ENCODE measurements around the gene LILRA6. TPM values are rescaled to one million over a fixed set of nuclear protein-coding genes. Genes with fewer than 3 reads are reported as not detected.

The LILRA6 gene
- total RNA-seq, 1 donor from 2014 or later, result not detected

GRCh38 chr19:54268936-54269335, 26.3 kb upstream of the LILRA6 start:
- peaks cover 21% of the 10 kb centered on the region for H3K4me1 Mint-ChIP-seq
- H3K9me3 Mint-ChIP-seq, result no peaks in the 10 kb centered on the region
- POLR2A ChIA-PET, result no interaction called here
- no peak overlapping the region for H3K4me3 Mint-ChIP-seq
- peaks cover 24% of the 10 kb centered on the region for H3K27me3 Mint-ChIP-seq
- no peak for TF ChIP-seq CTCF (IDR thresholded peaks at IDR 0.05)
- CTCF ChIA-PET, result interaction anchor here (1.9 kb wide), 1 partner anchor 37 kb away, joined by 3 read pairs; no protein-coding TSS in a partner anchor
- H3K36me3 Mint-ChIP-seq (ENCODE audit: low read depth), result no peaks in the 10 kb centered on the region
- intact Hi-C loops (cut with micrococcal nuclease), result no loop called here
- no peak overlapping the region for H3K27ac Mint-ChIP-seq
- ATAC-seq (ENCODE audit: low read depth), result no peak
- DNase-seq, result no peak

DNA sequence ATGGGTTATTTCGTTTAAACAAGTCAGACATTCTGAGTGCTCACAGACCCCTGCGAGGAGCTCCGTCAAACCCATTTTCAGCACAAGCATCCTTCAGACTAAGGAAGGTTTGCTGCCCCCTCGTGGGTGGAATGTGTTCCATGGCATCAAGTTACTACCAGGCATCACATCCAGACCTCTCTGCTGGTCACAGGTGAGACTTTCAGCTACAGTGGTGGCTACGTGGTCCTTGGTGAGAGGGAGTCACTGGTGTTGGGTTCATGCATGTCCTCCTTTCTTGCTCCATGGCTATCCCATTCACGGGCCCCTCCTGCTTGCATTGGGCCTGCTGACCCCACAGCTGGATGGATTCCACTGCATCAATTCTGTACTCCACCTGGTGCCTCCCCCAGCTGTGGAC, 23.5 kb upstream of the LILRA6 start:
- H3K4me1 Mint-ChIP-seq, result peaks cover 3% of the 10 kb centered on the region
- POLR2A ChIA-PET, result interaction anchor here (0.8 to 1.3 kb wide), 2 partner anchors 19 to 23 kb away, joined by 3 to 9 read pairs; no protein-coding TSS in a partner anchor
- no peaks in the 10 kb centered on the region for H3K36me3 Mint-ChIP-seq (ENCODE audit: low read depth)
- no peaks in the 10 kb centered on the region for H3K9me3 Mint-ChIP-seq
- no peak overlapping the region for H3K27ac Mint-ChIP-seq
- H3K27me3 Mint-ChIP-seq, result peaks cover 19% of the 10 kb centered on the region
- peak; percentile 60 for DNase-seq
- CTCF ChIA-PET, result interaction anchor here (0.7 to 4.0 kb wide), 23 partner anchors 13 to 174 kb away, joined by 3 to 40 read pairs (median 5); partner anchors contain the start of genes LILRA5, LILRB2 and MBOAT7
- no peak for TF ChIP-seq CTCF (IDR thresholded peaks at IDR 0.05)
- H3K4me3 Mint-ChIP-seq, result no peak overlapping the region
- ATAC-seq (ENCODE audit: low read depth), result peak; percentile 71
- intact Hi-C loops (cut with micrococcal nuclease), result loop anchor here (1.0 to 2.0 kb wide), 5 partner anchors 15 to 123 kb away; partner anchors contain the start of gene LILRB2

- H3K9me3 Mint-ChIP-seq, result no peaks in the 10 kb centered on the region
- H3K36me3 Mint-ChIP-seq (ENCODE audit: low read depth), result no peaks in the 10 kb centered on the region
- intact Hi-C loops (cut with micrococcal nuclease), result no loop called here
- POLR2A ChIA-PET, result interaction anchor here (1.0 kb wide), 1 partner anchor 77 kb away, joined by 3 read pairs; the partner anchor contains the start of gene LILRA4
- ATAC-seq (ENCODE audit: low read depth) (no peak), DNase-seq (no peak)
- peaks cover 13% of the 10 kb centered on the region for H3K27me3 Mint-ChIP-seq
- H3K27ac Mint-ChIP-seq, result no peak overlapping the region
- TF ChIP-seq CTCF (IDR thresholded peaks at IDR 0.05), result no peak
- no peak overlapping the region for H3K4me3 Mint-ChIP-seq
- CTCF ChIA-PET, result no interaction called here
- peaks cover 2% of the 10 kb centered on the region for H3K4me1 Mint-ChIP-seq
Observed at GRCh38 chr19:54262470-54262869, 19.9 kb upstream of the LILRA6 start.

GRCh38 chr19:54262066-54262465, 19.5 kb upstream of the LILRA6 start:
- Mint-ChIP-seq H3K4me1 (peaks cover 2% of the 10 kb centered on the region), H3K4me3 (no peak overlapping the region), H3K27me3 (peaks cover 13% of the 10 kb centered on the region), H3K36me3 (ENCODE audit: low read depth) (no peaks in the 10 kb centered on the region), H3K9me3 (no peaks in the 10 kb centered on the region), H3K27ac (no peak overlapping the region)
- ATAC-seq (ENCODE audit: low read depth) (no peak), DNase-seq (no peak)
- TF ChIP-seq CTCF (IDR thresholded peaks at IDR 0.05), result no peak
- intact Hi-C loops (cut with micrococcal nuclease), result no loop called here
- POLR2A ChIA-PET, result interaction anchor here (1.0 kb wide), 1 partner anchor 77 kb away, joined by 3 read pairs; the partner anchor contains the start of gene LILRA4
- CTCF ChIA-PET, result no interaction called here

- no peak for ATAC-seq (ENCODE audit: low read depth)
- no peaks in the 10 kb centered on the region for H3K4me1 Mint-ChIP-seq
- no peak for TF ChIP-seq CTCF (IDR thresholded peaks at IDR 0.05)
- no peak within 1 kb of the TSS for H3K27ac Mint-ChIP-seq
- POLR2A ChIA-PET, result no interaction called here
- H3K9me3 Mint-ChIP-seq, result no peaks in the 10 kb centered on the region
- peaks cover 10% of the 10 kb centered on the region for H3K27me3 Mint-ChIP-seq
- DNase-seq, result no peak
- CTCF ChIA-PET, result no interaction called here
- H3K4me3 Mint-ChIP-seq, result no peak within 1 kb of the TSS
- intact Hi-C loops (cut with micrococcal nuclease), result no loop called here
- no peaks in the 10 kb centered on the region for H3K36me3 Mint-ChIP-seq (ENCODE audit: low read depth)
Observed at GRCh38 chr19:54257116-54257480, 14.5 kb upstream of the LILRA6 start, which contains the start of gene LILRB5. Gene LILRB5, minus strand, starts transcription at chr19:54257273. Its CDS starts 80 bp downstream, at chr19:54257193.
